ENCODE data around the gene RRP8. TPM values are rescaled to one million over a fixed set of nuclear protein-coding genes. Genes with fewer than 3 reads are reported as not detected.

RRP8 gene
- total and polyA plus RNA-seq, 9 of the 15 experiments (the other 6 are each of a cell fraction or from before 2014, with no cell fraction given) = 5.7 to 47.3 (median 32.6) TPM

- TF ChIP-seq PRDM10 (IDR thresholded peaks at IDR 0.05; ENCODE audit: partially characterized antibody) (peak; percentile 29), TCF7L2 (IDR thresholded peaks at IDR 0.05; ENCODE audit: low read depth, low read length) (no peak), ZNF316 (IDR thresholded peaks at IDR 0.05) (0 out of 2 replicates have a peak, but pooled peaks have one; percentile 31), FOXM1 (IDR thresholded peaks at IDR 0.05; ENCODE audit: low read depth) (peak; percentile 75; the same call in 1 of the 2 replicates), FOXM1 (CRISPR knock-in tag; IDR thresholded peaks at IDR 0.05; ENCODE audit: low read depth) (no peak), NONO (IDR thresholded peaks at IDR 0.05; ENCODE audit: low read depth in 2 of 2, low read length in 1 of 2) (peak in 1 of 2 experiments; percentile 63; a peak in 1 of 4 replicates), FOXK2 (conservative IDR thresholded peaks at IDR 0.05 in 1 of 2, IDR thresholded peaks at IDR 0.05 in 1 of 2; ENCODE audit: low read depth in 2 of 2) (peak in 1 of 2 experiments; percentile 23; a peak in 3 of 4 replicates), NR1H2 (CRISPR knock-in tag; IDR thresholded peaks at IDR 0.05) (no peak), PHF8 (IDR thresholded peaks at IDR 0.05; ENCODE audit: borderline replicate concordance, low read length) (no peak), ZNF717 (CRISPR knock-in tag; IDR thresholded peaks at IDR 0.05) (no peak), PRPF4 (IDR thresholded peaks at IDR 0.05; ENCODE audit: insufficient read depth, low read depth, low read length, poor library complexity, severe bottlenecking) (no peak), MTA2 (IDR thresholded peaks at IDR 0.05; ENCODE audit: low read depth) (peak; percentile 94), ZNF766 (CRISPR knock-in tag; conservative IDR thresholded peaks at IDR 0.05) (no peak), ZNF707 (CRISPR knock-in tag; conservative IDR thresholded peaks at IDR 0.05) (no peak), NBN (IDR thresholded peaks at IDR 0.05; ENCODE audit: low read depth) (peak; percentile 88), HLTF (IDR thresholded peaks at IDR 0.05) (peak; percentile 84), KLF1 (tag; IDR thresholded peaks at IDR 0.05) (peak; percentile 86), NEUROD1 (IDR thresholded peaks at IDR 0.05; ENCODE audit: borderline replicate concordance, low read depth, low read length, partially characterized antibody) (peak; percentile 81), ZBTB9 (CRISPR knock-in tag; IDR thresholded peaks at IDR 0.05) (no peak), ZNF699 (CRISPR knock-in tag; IDR thresholded peaks at IDR 0.05; ENCODE audit: insufficient replicate concordance) (no peak), RNF2 (IDR thresholded peaks at IDR 0.05) (peak; percentile 85), ARID1B (IDR thresholded peaks at IDR 0.05) (peak; percentile 99), SMAD4 (CRISPR knock-in tag; conservative IDR thresholded peaks at IDR 0.05) (0 out of 2 replicates have a peak, but pooled peaks have one; percentile 36), ZNF12 (CRISPR knock-in tag; IDR thresholded peaks at IDR 0.05) (no peak)
Observed at GRCh38 chr11:6554828-6555706, 48.3 kb downstream of the RRP8 start (continued).

All from K562 (cell line).